Heart left ventricle (tissue), 16 donors: ENCODE measurements around the gene GRK5. TPM values are rescaled to one million over a fixed set of nuclear protein-coding genes. Genes with fewer than 3 reads are reported as not detected.

Experiments
- ATAC-seq, 4 donors: fragments of 200-7000 bp; cut with Tn5 transposase; one replicate each; pipeline ENCODE4 v1.9.1; 2020 to 2022; ENCODE audit warnings: moderate library complexity in 4 of 4, mild to moderate bottlenecking in 3 of 4, moderate number of reproducible peaks in 1 of 4
- DNase-seq, 5 donors: peaks; one replicate each; pipeline ENCODE4 v3.0.0-alpha.2; 2020
- H3K27ac ChIP-seq, 12 donors: fragments of 200-600 bp; sonication (generic) in 4 of 12; one replicate each; pipeline versions ENCODE4 v1.5.0 to v1.8.0; 2016 to 2022; ENCODE audit warnings: mild to moderate bottlenecking in 2 of 12
- H3K27me3 ChIP-seq, 9 donors: fragments of 200-600 bp; sonication (generic) in 2 of 9; one replicate each; pipeline versions ENCODE4 v1.5.1 to v1.8.0; 2016 to 2022; ENCODE audit warnings: mild to moderate bottlenecking in 3 of 9
- H3K36me3 ChIP-seq, 9 donors: fragments of 200-600 bp; sonication (generic) in 2 of 9; one replicate each; pipeline versions ENCODE4 v1.5.0 to v1.8.0; 2018 to 2022; ENCODE audit warnings: mild to moderate bottlenecking in 2 of 9
- H3K4me1 ChIP-seq, 12 donors: fragments of 200-600 bp; sonication (generic) in 4 of 12; one replicate each; pipeline versions ENCODE4 v1.5.0 to v1.8.0; 2016 to 2022; ENCODE audit warnings: mild to moderate bottlenecking in 3 of 12
- H3K4me3 ChIP-seq, 12 donors: fragments of 200-600 bp; sonication (generic) in 4 of 12; one replicate each; pipeline versions ENCODE4 v1.5.0 to v1.8.0; 2017 to 2022; ENCODE audit warnings: mild to moderate bottlenecking in 9 of 12, moderate library complexity in 4 of 12
- H3K9me3 ChIP-seq, 12 donors: fragments of 200-600 bp; sonication (generic) in 4 of 12; one replicate each; pipeline versions ENCODE4 v1.5.0 to v1.8.0; 2016 to 2022; ENCODE audit warnings: mild to moderate bottlenecking in 1 of 12
- POLR2A ChIP-seq, 2 donors: fragments of 450-650 bp; IDR thresholded peaks; one replicate each; pipeline ENCODE4 v1.6.1; 2017; ENCODE audit warnings: antibody characterized with exemption in 2 of 2, mild to moderate bottlenecking in 2 of 2, moderate library complexity in 2 of 2
- WGBS, 4 donors: extraction: QIAGEN DNeasy Blood & Tissue Kit in 2 of 4; methylation state at CpG; one replicate each; pipeline versions ENCODE4 v1.1.5 to v1.1.7; 2013 to 2018; 5-methylcytosine and 5-hydroxymethylcytosine counted together
- intact Hi-C, 10 donors: fragments of 100-400 bp; cut with DNase I; formaldehyde crosslinking; loops; one replicate each; pipeline versions ENCODE4 v1.11.1 to v1.14.2; 2022
- polyA plus RNA-seq, 2 donors: library from polyadenylated mRNA; stranded (reverse); fragments of 200-250 nt; gene quantifications; one replicate each; pipeline ENCODE4 v1.2.3, GENCODE V29; 2013
- total RNA-seq, 9 donors: library from RNA; depleted of rRNA in 2 of 9; stranded (reverse); fragments of >200 nt in 2 of 9; fragmentation: NEBNext Ultra II Directional in 3 of 9; extraction: Animal tissue kit (Norgen Biotek cat#: 25700) in 3 of 9; gene quantifications; one replicate each; pipeline versions ENCODE4 v1.1.0 to v1.2.4, GENCODE V29; 2016 to 2023
- TF ChIP-seq, protein P1 (sequence below), 12 donors: fragments of 200-600 bp; sonication (generic) in 4 of 12; IDR thresholded peaks; one replicate each; pipeline versions ENCODE4 v1.5.0 to v1.8.0; 2018 to 2022; ENCODE audit warnings: antibody characterized with exemption in 12 of 12, mild to moderate bottlenecking in 5 of 12
- donor health status: ischemic (EF 13 %, LVEDD 7.1; RV severe dilation, severe dysfunction).
- donor health status: healthy with polysubstance abuse.
- donor health status: DM: no; HTN: yes; CAD: no.
- donor health status: DM: no; HTN: no; CAD: no.
- donor health status: ischemic (EF 25% LVEDD 6.9; RV normal size, moderate dysfunction).
- donor health status: ischemic (EF 25% LVEDD 5.7; RV mildly dilated, moderate dysfunction).
- donor health status: healthy.
- donor health status: DM: yes; HTN: yes; CAD: no.
- donor health status: ischemic (EF 35%, LVEDD 5.7; RV mildly dilated, moderate dysfunction).
- donor health status: nonischemic (EF 11% LVEDD 7.7; RV severe dilation, severe dysfunction).
- donor health status: DM: yes; HTN: yes; CAD: no.
- donor health status: PGD.
- donor health status: ischemic (EF 29% LVEDD 5.4; RV normal size, mild dysfunction).
- donor health status: nonischemic (EF 23%, LVEDD 6.1; RV moderate dilation, normal function).

Gene GRK5
- total and polyA plus RNA-seq, 11 donors = 13.1 to 58.0 (median 30.2) TPM

DNA sequence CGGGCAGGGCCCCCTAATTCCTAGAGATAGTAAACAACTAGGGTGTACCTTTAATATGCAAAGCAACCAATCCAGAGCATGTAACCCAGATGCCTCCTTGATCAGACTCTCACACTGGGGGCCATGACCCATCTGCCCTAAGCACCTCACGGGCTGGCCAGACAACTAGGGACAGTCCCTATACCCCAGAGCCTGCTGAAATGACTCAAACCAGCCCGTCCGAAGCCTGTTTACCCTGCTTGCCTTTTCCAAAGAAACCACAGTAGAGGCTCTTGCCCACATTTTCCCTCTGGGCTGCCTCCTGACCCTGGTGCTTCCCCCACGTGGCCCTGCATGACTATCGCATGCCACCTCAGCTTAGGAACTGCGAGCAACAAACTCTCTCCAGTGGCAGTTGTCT is 288.9 kb downstream of the GRK5 start:
- WGBS, 4 donors = 81 to 96% (median 94%) methylated on average over 6 to 7 of the region's 7 CpGs
- Histone ChIP-seq H3K4me1 (peaks cover 0 to 13% (median 0%) of the 10 kb centered on the region in 12 donors), H3K9me3 (no peaks in the 10 kb centered on the region), H3K27me3 (no peaks in the 10 kb centered on the region), H3K4me3 (no peak overlapping the region), H3K36me3 (peaks cover 0 to 20% (median 0%) of the 10 kb centered on the region in 9 donors), H3K27ac (no peak overlapping the region)
- no peak for TF ChIP-seq POLR2A (IDR thresholded peaks at IDR 0.05)
- TF ChIP-seq, protein P1, sequence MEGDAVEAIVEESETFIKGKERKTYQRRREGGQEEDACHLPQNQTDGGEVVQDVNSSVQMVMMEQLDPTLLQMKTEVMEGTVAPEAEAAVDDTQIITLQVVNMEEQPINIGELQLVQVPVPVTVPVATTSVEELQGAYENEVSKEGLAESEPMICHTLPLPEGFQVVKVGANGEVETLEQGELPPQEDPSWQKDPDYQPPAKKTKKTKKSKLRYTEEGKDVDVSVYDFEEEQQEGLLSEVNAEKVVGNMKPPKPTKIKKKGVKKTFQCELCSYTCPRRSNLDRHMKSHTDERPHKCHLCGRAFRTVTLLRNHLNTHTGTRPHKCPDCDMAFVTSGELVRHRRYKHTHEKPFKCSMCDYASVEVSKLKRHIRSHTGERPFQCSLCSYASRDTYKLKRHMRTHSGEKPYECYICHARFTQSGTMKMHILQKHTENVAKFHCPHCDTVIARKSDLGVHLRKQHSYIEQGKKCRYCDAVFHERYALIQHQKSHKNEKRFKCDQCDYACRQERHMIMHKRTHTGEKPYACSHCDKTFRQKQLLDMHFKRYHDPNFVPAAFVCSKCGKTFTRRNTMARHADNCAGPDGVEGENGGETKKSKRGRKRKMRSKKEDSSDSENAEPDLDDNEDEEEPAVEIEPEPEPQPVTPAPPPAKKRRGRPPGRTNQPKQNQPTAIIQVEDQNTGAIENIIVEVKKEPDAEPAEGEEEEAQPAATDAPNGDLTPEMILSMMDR (IDR thresholded peaks at IDR 0.05) = no peak
- ATAC-seq (no peak), DNase-seq (no peak)
- intact Hi-C loops = no loop called here

- no peak for ATAC-seq
- no peak for DNase-seq
- intact Hi-C loops = no loop called here
- Histone ChIP-seq H3K4me1 (peaks cover 0 to 13% (median 0%) of the 10 kb centered on the region in 12 donors), H3K36me3 (peaks cover 0 to 20% (median 0%) of the 10 kb centered on the region in 9 donors), H3K4me3 (no peak overlapping the region), H3K9me3 (no peaks in the 10 kb centered on the region), H3K27me3 (no peaks in the 10 kb centered on the region), H3K27ac (no peak overlapping the region)
- 95 to 97% (median 96%) methylated on average over 9 of the region's 9 CpGs for WGBS, 4 donors
- TF ChIP-seq, protein P1 (IDR thresholded peaks at IDR 0.05) = no peak
- TF ChIP-seq POLR2A (IDR thresholded peaks at IDR 0.05) = no peak
Observed at GRCh38 chr10:119497243-119497642, 289.9 kb downstream of the GRK5 start.

DNA sequence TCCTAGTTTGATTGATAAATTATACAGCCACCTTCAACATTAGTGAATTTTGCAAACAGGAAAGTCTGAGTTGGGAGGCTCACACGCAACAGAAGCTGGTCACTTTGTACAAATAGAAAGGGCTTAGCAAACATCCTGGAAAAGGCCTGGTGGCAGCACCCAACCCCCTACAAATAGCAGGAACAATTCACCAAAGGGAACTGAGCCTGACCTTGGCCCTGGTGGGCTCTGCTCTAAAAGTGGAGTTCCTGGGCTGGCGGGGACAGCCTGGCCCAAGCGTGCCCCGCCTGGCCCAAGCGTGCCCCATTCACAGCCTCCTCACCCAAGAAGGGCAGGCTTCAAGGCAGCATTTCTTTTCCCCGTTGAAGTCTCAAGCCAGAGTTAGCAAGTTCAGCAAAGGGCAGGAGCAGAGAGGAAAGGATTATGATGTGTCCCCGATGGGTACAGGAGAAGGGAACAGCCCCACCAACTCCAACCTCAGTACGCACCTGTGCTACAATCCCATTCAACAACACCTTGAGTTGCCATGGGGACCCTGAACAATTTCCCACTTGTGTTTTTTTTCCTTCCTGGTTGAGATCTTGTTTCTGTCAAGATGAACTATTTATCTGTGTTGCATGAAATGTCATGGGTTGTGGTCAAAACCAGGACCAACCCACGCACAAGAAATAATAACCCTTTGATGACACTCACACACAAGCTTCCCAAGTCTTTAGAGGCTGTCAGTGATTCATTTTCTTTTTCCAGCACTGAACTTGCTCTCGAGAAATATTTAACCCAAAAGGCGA is 291.7 kb downstream of the GRK5 start:
- DNase-seq (no peak), ATAC-seq (no peak)
- Histone ChIP-seq H3K27me3 (no peaks in the 10 kb centered on the region), H3K27ac (no peak overlapping the region), H3K4me3 (no peak overlapping the region), H3K4me1 (peaks cover 0 to 15% (median 0%) of the 10 kb centered on the region in 12 donors), H3K9me3 (no peaks in the 10 kb centered on the region), H3K36me3 (peaks cover 0 to 29% (median 0%) of the 10 kb centered on the region in 9 donors)
- 87 to 93% (median 93%) methylated on average over 11 of the region's 11 CpGs for WGBS, 4 donors
- intact Hi-C loops = no loop called here
- no peak for TF ChIP-seq POLR2A (IDR thresholded peaks at IDR 0.05)
- TF ChIP-seq, protein P1 (IDR thresholded peaks at IDR 0.05) = no peak

DNA sequence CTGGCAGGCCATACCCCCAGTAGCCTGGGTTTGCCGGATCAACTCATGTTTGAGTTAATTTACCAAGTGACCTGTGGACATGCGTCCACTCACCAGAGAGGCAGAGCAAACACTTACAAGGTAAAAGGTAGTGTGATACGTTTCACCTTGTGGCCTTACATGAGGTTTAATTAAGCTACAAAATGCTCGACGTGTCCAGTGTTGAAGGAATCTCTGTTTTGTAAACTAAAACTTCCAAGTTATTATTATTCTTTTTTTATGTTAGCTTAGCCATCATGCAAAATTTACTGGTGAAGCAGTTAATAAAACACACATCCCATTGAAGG is 292.3 kb downstream of the GRK5 start:
- no peak for DNase-seq
- Histone ChIP-seq H3K27ac (no peak overlapping the region), H3K36me3 (peaks cover 0 to 29% (median 0%) of the 10 kb centered on the region in 9 donors), H3K4me1 (peaks cover 0 to 9% (median 0%) of the 10 kb centered on the region in 12 donors), H3K4me3 (no peak overlapping the region), H3K9me3 (no peaks in the 10 kb centered on the region), H3K27me3 (no peaks in the 10 kb centered on the region)
- 90 to 94% (median 92%) methylated on average over 5 of the region's 5 CpGs for WGBS, 4 donors
- intact Hi-C loops = no loop called here
- TF ChIP-seq, protein P1 (IDR thresholded peaks at IDR 0.05) = no peak
- ATAC-seq = no peak
